ENCODE data around the gene SUGCT.
"Not testable (repeated sequence)": the region's sequence is repeated elsewhere in the genome, so short reads cannot be mapped to it uniquely, and the experiment has no call there.

SUGCT gene

DNA sequence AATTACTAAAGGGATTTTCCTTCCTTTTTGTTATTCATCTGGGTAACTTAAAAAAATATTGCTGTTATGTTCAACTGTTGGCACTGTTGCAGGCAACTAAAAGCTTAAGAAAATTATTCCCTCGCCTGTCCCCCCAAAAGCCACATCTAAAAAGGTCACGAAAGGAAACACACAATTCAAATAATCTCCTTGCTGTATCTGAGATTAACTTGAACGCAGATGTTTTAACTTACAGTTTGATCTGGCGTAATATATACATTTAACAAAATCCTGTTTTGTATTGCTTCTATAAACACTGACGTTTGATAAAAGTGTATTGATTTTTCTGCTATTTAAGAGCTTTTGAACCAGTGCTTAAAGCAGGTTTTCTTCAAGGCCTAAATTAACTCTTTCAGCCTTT is 432.1 kb downstream of the SUGCT start:
- DNase-seq (ENCODE audit: low spot score), result peak; percentile 55

- no peak for DNase-seq (ENCODE audit: low spot score)
Observed at GRCh38 chr7:40569326-40569725, 434.5 kb downstream of the SUGCT start.

GRCh38 chr7:40570223-40570622 is 435.4 kb downstream of the SUGCT start:
- DNase-seq (ENCODE audit: low spot score), result no peak

GRCh38 chr7:40571796-40572195 is 437.0 kb downstream of the SUGCT start:
- no peak for DNase-seq (ENCODE audit: low spot score)

- no peak for DNase-seq (ENCODE audit: low spot score)
Observed at GRCh38 chr7:40572810-40573465, 438.1 kb downstream of the SUGCT start.

DNA sequence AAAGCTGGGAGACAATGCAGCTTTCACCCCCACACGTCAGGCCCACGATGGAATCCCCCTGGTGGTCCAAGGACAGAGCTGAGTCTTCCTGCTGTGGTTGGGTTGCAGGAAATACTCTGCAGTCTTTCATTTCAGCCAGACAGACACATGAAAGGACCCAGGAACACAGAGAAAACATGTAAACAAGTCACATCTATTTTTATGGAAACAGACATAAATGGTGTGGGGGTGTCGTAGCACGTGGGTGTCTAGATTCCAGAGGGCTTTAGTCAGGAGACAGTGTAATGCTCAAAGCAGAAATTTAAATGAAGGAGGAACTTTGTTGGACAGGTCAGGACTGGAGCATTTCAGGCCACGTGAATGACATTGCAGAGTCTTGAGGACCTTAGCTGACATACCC is 444.6 kb downstream of the SUGCT start:
- DNase-seq (ENCODE audit: low spot score), result no peak

GRCh38 chr7:40580776-40581175 is 446.0 kb downstream of the SUGCT start:
- no peak for DNase-seq (ENCODE audit: low spot score)

DNA sequence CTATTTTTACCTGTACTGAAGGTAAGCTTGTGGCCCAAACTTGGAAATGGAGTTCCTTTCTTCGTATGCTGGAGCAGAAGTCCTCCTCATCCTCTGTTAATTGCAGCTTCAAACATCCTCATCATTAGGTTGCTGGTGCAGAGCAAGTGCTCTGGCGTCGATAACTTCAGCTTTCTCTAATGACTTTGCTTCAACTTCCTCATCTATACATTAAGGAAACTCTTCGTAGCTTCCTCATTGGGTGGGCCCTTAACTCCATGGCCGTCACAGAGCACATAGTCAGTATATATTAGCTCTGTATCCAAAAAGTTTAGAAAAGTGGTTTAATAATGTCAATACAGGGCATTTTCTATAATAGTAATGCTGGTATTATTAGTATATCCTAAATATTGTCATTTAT is 447.7 kb downstream of the SUGCT start:
- no peak for DNase-seq (ENCODE audit: low spot score)

DNA sequence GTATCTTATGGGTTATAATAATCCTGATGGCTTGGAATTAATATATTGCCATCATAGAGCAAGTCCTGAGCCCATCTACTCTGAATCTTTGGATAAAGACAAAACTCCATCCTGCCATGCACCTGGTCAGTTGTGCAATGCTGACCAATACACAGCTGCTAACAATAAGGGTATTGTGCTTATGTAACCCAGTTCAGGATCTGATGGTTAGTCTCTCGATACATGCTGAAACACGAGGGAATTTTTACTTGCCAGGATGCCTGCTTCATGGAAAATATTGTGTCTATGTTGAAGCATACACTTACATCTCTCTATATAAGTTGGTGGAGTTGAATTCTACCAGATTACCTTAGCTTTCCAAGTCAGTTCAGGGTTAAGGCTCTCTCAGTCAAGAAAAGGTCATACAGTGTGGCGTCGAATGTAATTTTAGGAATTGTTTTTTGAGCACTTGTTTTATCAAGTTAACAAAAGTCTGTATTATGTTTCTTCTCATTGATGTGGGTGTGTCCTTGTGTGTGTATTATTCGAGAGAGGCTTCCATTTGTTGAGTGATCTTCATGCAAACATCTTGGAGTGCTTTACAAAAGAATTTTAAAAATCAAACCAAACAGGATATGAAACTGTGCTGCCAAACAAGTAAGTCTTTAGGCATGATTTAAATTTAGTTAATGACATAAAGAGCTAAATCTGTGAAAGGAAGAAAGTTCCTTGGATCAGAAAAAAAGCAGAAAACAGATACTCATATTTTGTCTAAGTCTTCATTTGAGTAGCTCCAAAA is 449.1 kb downstream of the SUGCT start:
- DNase-seq (ENCODE audit: low spot score), result no peak

DNA sequence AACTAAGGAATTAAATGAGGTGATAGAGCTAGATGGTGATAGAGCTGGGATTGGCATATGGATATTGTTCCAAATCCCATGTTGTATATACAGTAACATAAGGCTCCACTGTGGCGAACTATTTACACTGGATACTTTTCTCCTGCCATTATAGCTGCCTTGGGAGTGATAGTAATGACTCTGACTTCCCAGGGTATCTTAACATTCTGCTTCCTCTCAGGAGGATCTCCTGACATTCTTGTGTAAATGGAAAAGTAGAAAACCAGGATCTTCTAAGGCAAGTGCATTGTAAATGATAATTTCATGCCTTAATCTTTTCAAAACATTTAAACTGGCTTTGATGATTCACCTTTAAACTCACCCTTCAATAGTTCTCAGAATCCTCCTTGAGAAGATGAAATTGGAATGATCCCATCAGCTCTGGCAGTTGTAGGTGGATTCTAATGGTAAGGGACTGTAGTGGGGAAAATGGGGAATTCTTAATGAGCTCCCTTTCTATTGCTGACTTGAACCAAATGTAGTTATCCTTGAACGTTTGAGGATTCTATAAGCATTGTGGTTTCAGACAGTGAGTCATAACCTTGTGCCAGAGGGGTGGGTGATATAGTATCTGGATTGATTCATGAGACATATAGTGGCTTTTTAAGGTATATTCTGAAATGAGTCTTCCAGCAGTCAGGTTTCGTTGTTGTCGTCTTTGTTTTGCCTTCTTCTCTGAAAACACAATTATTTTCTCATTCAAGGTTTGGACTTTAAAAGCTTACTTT is 450.0 kb downstream of the SUGCT start:
- no peak for DNase-seq (ENCODE audit: low spot score)

- DNase-seq (ENCODE audit: low spot score), result no peak
Observed at GRCh38 chr7:40586197-40586596, 451.4 kb downstream of the SUGCT start.

DNA sequence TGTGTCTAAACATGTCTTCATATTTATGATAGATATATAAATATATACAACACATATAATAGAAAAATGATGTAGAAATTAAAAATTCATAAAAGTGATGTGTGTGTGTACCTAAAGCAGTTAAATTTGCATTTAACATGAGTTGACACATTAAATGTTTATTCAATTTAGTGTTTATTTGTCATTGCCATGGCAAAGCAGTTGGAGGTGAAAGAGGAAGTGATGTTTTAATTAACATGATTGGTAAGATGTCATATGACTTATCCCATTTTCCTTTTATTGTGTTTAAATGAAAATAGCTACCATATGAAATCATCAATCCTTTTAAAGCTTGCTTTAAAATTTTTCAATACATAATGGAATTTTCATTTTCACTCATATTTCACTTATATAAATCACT is 452.6 kb downstream of the SUGCT start:
- no peak for DNase-seq (ENCODE audit: low spot score)

- DNase-seq (ENCODE audit: low spot score), result no peak
Observed at GRCh38 chr7:40595129-40595528, 460.3 kb downstream of the SUGCT start.

GRCh38 chr7:40595832-40596231 is 461.0 kb downstream of the SUGCT start:
- no peak for DNase-seq (ENCODE audit: low spot score)

DNA sequence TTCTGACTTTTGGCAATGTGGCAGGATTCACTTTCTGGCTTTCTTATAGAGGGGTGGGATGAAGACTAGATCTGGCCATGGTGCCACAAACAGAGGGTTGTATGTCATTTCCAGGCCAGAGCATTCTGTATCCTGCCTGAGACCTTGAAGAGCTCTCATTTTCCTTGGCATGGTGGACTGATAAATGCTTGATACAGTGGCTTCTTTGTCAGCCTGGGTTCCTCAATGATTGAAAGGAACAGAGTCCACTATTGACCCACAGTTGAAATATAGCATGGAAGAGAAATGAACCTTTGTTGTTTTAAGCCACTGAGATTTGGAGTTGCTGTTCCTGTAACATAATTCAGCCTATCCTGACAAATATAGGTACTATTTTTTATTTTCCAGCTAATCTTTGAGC is 462.7 kb downstream of the SUGCT start:
- DNase-seq (ENCODE audit: low spot score), result no peak

DNA sequence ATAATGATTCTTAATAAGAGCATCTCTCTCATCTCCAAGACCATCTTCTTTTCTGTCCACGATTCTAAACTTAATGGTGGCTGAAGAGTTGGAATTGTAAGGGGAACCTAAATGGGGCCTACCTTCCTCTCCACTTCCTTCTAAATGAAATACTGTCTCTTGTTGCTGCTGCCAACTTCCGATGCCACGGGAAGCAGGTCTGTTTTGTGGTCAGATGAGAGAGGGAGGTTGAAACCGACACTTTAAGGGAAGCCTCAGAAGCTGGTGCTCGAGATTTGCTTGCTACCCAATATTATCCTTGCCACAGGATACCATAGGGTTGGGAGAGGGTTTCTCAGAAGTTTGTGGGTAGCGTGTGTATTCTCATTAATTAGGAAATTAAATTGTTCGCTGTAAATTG is 464.1 kb downstream of the SUGCT start:
- DNase-seq (ENCODE audit: low spot score), result no peak

GRCh38 chr7:40599836-40600235 is 465.0 kb downstream of the SUGCT start:
- DNase-seq (ENCODE audit: low spot score), result no peak

GRCh38 chr7:40602351-40602750 is 467.5 kb downstream of the SUGCT start:
- DNase-seq (ENCODE audit: low spot score), result not testable (repeated sequence)

- peak; percentile 52 for DNase-seq (ENCODE audit: low spot score)
Observed at GRCh38 chr7:40604601-40605438, 470.0 kb downstream of the SUGCT start.

- no peak for DNase-seq (ENCODE audit: low spot score)
Observed at GRCh38 chr7:40608321-40609075, 473.7 kb downstream of the SUGCT start.

GRCh38 chr7:40610461-40610860 is 475.7 kb downstream of the SUGCT start:
- DNase-seq (ENCODE audit: low spot score), result no peak
